H9 (cell line): ENCODE results near the gene CERS6. TPM values are rescaled to one million over a fixed set of nuclear protein-coding genes. Genes with fewer than 3 reads are reported as not detected.

ENCODE experiments used
- DNase-seq: peaks from one replicate; pipeline ENCODE4 v3.0.0-alpha.2; 2017
- H2AFZ ChIP-seq: one replicate; pipeline ENCODE4 v1.6.1; 2013; ENCODE audit warnings: mild to moderate bottlenecking, low read length, control low read depth, moderate library complexity
- H2AK5ac ChIP-seq: 2 replicates; pipeline ENCODE4 v1.6.1; 2013; ENCODE audit warnings: low read length, control low read depth, mixed read lengths; ENCODE audit not compliant: insufficient read length
- H2BK120ac ChIP-seq: one replicate; pipeline ENCODE4 v1.6.1; 2013; ENCODE audit warnings: low read depth, mild to moderate bottlenecking, low read length, control low read depth, inconsistent platforms; ENCODE audit not compliant: poor library complexity, severe bottlenecking
- H2BK12ac ChIP-seq: 2 replicates; pipeline ENCODE4 v1.6.1; 2013; ENCODE audit warnings: low read length, control low read depth, mixed read lengths, low read depth; ENCODE audit not compliant: insufficient read length
- H2BK15ac ChIP-seq: 2 replicates; pipeline ENCODE4 v1.6.1; 2013; ENCODE audit warnings: low read depth, low read length, control low read depth
- H2BK20ac ChIP-seq: one replicate; pipeline ENCODE4 v1.6.1; 2013; ENCODE audit warnings: low read depth, mild to moderate bottlenecking, low read length, control low read depth, inconsistent platforms; ENCODE audit not compliant: poor library complexity, severe bottlenecking
- H2BK5ac ChIP-seq: 2 replicates; pipeline ENCODE4 v1.6.1; 2013; ENCODE audit warnings: low read length, control low read depth, mixed read lengths; ENCODE audit not compliant: insufficient read length
- H3K14ac ChIP-seq: 2 replicates; pipeline ENCODE4 v1.6.1; 2013; ENCODE audit warnings: low read length, control low read depth; ENCODE audit not compliant: insufficient read depth
- H3K18ac ChIP-seq: 2 replicates; pipeline ENCODE4 v1.6.1; 2013; ENCODE audit warnings: low read depth, mild to moderate bottlenecking, mixed read lengths, low read length, control low read depth; ENCODE audit not compliant: insufficient read length
- H3K23ac ChIP-seq: 2 replicates; pipeline ENCODE4 v1.6.1; 2013; ENCODE audit warnings: low read length, control low read depth, mixed read lengths, low read depth; ENCODE audit not compliant: insufficient read length
- H3K23me2 ChIP-seq: 2 replicates; pipeline ENCODE4 v1.6.1; 2013; ENCODE audit warnings: low read depth, mild to moderate bottlenecking, mixed read lengths, low read length, control low read depth; ENCODE audit not compliant: insufficient read length, poor library complexity, severe bottlenecking
- H3K27ac ChIP-seq: 2 replicates; pipeline ENCODE4 v1.5.1; 2013; ENCODE audit warnings: low read length, control low read depth, mixed read lengths, low read depth; ENCODE audit not compliant: insufficient read length
- H3K27me3 ChIP-seq: 2 replicates; pipeline ENCODE4 v1.6.1; 2013; ENCODE audit warnings: low read length, control low read depth, inconsistent platforms; ENCODE audit not compliant: insufficient read depth
- H3K4ac ChIP-seq: 2 replicates; pipeline ENCODE4 v1.6.1; 2013; ENCODE audit warnings: low read depth, mild to moderate bottlenecking, control low read depth, inconsistent platforms, low read length, moderate library complexity
- H3K4me1 ChIP-seq: 2 replicates; pipeline ENCODE4 v1.6.1; 2013; ENCODE audit warnings: low read length, control low read depth, inconsistent platforms; ENCODE audit not compliant: insufficient read depth
- H3K4me2 ChIP-seq: 2 replicates; pipeline ENCODE4 v1.6.1; 2013; ENCODE audit warnings: low read length, control low read depth, mixed read lengths; ENCODE audit not compliant: insufficient read length, insufficient read depth
- H3K56ac ChIP-seq: 2 replicates; pipeline ENCODE4 v1.6.1; 2013; ENCODE audit warnings: low read depth, mild to moderate bottlenecking, mixed read lengths, low read length, control low read depth; ENCODE audit not compliant: insufficient read length
- H3K79me1 ChIP-seq: 2 replicates; pipeline ENCODE4 v1.6.1; 2013; ENCODE audit warnings: low read depth, mild to moderate bottlenecking, moderate library complexity, low read length, control low read depth, inconsistent platforms; ENCODE audit not compliant: insufficient read depth, poor library complexity, severe bottlenecking
- H3K79me2 ChIP-seq: 2 replicates; pipeline ENCODE4 v1.6.1; 2013; ENCODE audit warnings: low read length, control low read depth, inconsistent platforms; ENCODE audit not compliant: insufficient read depth
- H3K9ac ChIP-seq: 2 replicates; pipeline ENCODE4 v1.6.1; 2013; ENCODE audit warnings: low read length, control low read depth, mixed read lengths; ENCODE audit not compliant: insufficient read length; ENCODE audit errors: extremely low read depth
- H3K9me3 ChIP-seq: one replicate; pipeline ENCODE4 v1.6.1; 2013; ENCODE audit warnings: low read depth, low read length, inconsistent platforms; ENCODE audit not compliant: control insufficient read depth
- H3T11ph ChIP-seq: one replicate; pipeline ENCODE4 v1.6.1; 2013; ENCODE audit warnings: mild to moderate bottlenecking, low read length, control low read depth, inconsistent platforms
- H4K20me1 ChIP-seq: one replicate; pipeline ENCODE4 v1.6.1; 2013; ENCODE audit not compliant: control insufficient read depth, insufficient read length, insufficient read depth
- H4K5ac ChIP-seq: 2 replicates; pipeline ENCODE4 v1.6.1; 2013; ENCODE audit warnings: low read depth, mild to moderate bottlenecking, mixed read lengths, low read length, control low read depth; ENCODE audit not compliant: insufficient read length
- H4K8ac ChIP-seq: replicated peaks from 2 replicates; pipeline ENCODE4 v1.6.1; 2013; ENCODE audit warnings: low read length, control low read depth, mixed read lengths, low read depth; ENCODE audit not compliant: insufficient read length
- H4K91ac ChIP-seq: 2 replicates; pipeline ENCODE4 v1.6.1; 2013; ENCODE audit warnings: low read depth, mild to moderate bottlenecking, moderate library complexity, mixed read lengths, low read length, control low read depth; ENCODE audit not compliant: insufficient read length
- H3K27ac Mint-ChIP-seq, 3 experiments: 2 replicates in 2 of 3; 3 replicates in 1 of 3; pipeline ENCODE4 v1.8.0; 2020 to 2021; ENCODE audit warnings: mixed read lengths in 3 of 3, mild to moderate bottlenecking in 1 of 3, moderate library complexity in 1 of 3
- H3K27me3 Mint-ChIP-seq: 2 replicates; pipeline ENCODE4 v1.8.0; 2021; ENCODE audit warnings: low read depth, mild to moderate bottlenecking, moderate library complexity, mixed read lengths
- H3K36me3 Mint-ChIP-seq, 3 experiments: 2 replicates in 2 of 3; 3 replicates in 1 of 3; pipeline ENCODE4 v1.8.0; 2020 to 2021; ENCODE audit warnings: low read depth in 3 of 3, mixed read lengths in 3 of 3; ENCODE audit not compliant: insufficient read depth in 1 of 3
- H3K4me1 Mint-ChIP-seq, 2 experiments: 2 replicates each; pipeline ENCODE4 v1.8.0; 2020; ENCODE audit warnings: mixed read lengths in 2 of 2
- H3K4me3 Mint-ChIP-seq, 2 experiments: 2 replicates in 1 of 2; 3 replicates in 1 of 2; pipeline ENCODE4 v1.8.0; 2020 to 2021; ENCODE audit warnings: mild to moderate bottlenecking in 2 of 2, mixed read lengths in 2 of 2, moderate library complexity in 1 of 2
- H3K9me3 Mint-ChIP-seq, 2 experiments: 2 replicates in 1 of 2; 3 replicates in 1 of 2; pipeline ENCODE4 v1.8.0; 2020; ENCODE audit warnings: mild to moderate bottlenecking in 2 of 2, mixed read lengths in 2 of 2, moderate library complexity in 1 of 2
- WGBS: extraction: QIAGEN DNeasy Blood & Tissue Kit; methylation state at CpG from one replicate; pipeline ENCODE4 v1.1.7; 2013; ENCODE audit warnings: missing lambda C conversion rate, low lambda C conversion rate, mixed read lengths; ENCODE audit not compliant: insufficient read length; ENCODE audit errors: extremely low coverage; 5-methylcytosine and 5-hydroxymethylcytosine counted together
- total RNA-seq: library from RNA; stranded (reverse); gene quantifications from 2 replicates; pipeline ENCODE4 v1.2.1, GENCODE V29; 2021
- TF ChIP-seq, protein P1 (sequence below): fragments of 200-600 bp; sonication (generic); conservative IDR thresholded peaks from 3 replicates; pipeline ENCODE4 v1.8.0; 2021; ENCODE audit warnings: antibody characterized with exemption, mild to moderate bottlenecking

Gene CERS6
- total RNA-seq, 1 experiment from 2014 or later = 17.7 TPM

DNA sequence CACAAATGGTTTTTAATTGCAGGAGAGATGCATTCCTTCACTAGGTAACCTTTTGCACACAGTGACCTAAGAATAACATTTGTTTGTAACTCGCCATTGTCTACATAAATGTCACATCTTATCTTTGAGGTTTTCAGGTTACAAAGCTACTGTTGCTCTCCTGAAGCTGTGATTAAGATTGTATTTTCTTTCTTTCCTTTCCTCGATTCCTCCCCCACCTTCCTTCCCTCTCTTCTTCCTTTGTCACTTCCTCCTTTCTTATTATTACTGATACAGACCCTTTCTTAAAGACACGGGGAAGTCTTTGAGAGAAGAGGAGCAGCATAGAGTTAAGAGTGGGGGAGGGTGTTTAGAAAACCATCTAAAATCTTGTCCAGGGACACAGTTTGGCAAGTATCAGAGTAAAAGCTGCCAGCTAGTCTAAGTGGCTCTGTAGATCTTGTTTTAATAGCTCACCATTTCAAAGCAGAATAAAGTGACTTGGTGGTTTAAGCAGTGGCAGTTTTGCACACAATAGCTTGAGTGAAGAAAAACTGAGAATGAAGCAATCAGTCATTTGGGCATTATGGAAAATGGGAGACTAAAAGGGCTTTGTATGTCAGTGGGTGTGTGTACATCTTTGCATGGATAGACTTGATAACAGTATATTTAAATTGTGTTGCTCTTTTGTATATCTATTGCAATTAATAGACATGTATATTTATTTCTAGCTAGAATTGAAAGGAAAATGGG lies 10.9 kb downstream of the CERS6 start:
- H3K23ac ChIP-seq = no peak overlapping the region
- no peak overlapping the region for H3K4me2 ChIP-seq
- H3K23me2 ChIP-seq = no peaks in the 10 kb centered on the region
- no peak overlapping the region for H2BK120ac ChIP-seq
- H3K9me3 ChIP-seq = no peaks in the 10 kb centered on the region
- Mint-ChIP-seq H3K4me1 (peaks cover 63 to 74% of the 10 kb centered on the region in 2 experiments), H3K27ac (no peak overlapping the region; a peak in 2 of 7 replicates), H3K36me3 (no peaks in the 10 kb centered on the region), H3K27me3 (no peaks in the 10 kb centered on the region; the same call in 1 of the 2 replicates), H3K4me3 (no peak overlapping the region), H3K9me3 (no peaks in the 10 kb centered on the region)
- no peak overlapping the region for H2BK5ac ChIP-seq
- no peak overlapping the region for H3K9ac ChIP-seq
- H3K79me2 ChIP-seq = peaks cover 3% of the 10 kb centered on the region; the same call in 1 of the 2 replicates
- no peak overlapping the region for H4K91ac ChIP-seq
- H3K14ac ChIP-seq = no peak overlapping the region
- DNase-seq = no peak
- H2AFZ ChIP-seq = no peak overlapping the region
- no peak overlapping the region for H3K56ac ChIP-seq
- no peak overlapping the region for H4K8ac ChIP-seq
- H3K27me3 ChIP-seq = no peaks in the 10 kb centered on the region
- no peak overlapping the region for H3T11ph ChIP-seq
- H2BK12ac ChIP-seq = no peak overlapping the region
- H2BK20ac ChIP-seq = no peak overlapping the region
- TF ChIP-seq, protein P1, sequence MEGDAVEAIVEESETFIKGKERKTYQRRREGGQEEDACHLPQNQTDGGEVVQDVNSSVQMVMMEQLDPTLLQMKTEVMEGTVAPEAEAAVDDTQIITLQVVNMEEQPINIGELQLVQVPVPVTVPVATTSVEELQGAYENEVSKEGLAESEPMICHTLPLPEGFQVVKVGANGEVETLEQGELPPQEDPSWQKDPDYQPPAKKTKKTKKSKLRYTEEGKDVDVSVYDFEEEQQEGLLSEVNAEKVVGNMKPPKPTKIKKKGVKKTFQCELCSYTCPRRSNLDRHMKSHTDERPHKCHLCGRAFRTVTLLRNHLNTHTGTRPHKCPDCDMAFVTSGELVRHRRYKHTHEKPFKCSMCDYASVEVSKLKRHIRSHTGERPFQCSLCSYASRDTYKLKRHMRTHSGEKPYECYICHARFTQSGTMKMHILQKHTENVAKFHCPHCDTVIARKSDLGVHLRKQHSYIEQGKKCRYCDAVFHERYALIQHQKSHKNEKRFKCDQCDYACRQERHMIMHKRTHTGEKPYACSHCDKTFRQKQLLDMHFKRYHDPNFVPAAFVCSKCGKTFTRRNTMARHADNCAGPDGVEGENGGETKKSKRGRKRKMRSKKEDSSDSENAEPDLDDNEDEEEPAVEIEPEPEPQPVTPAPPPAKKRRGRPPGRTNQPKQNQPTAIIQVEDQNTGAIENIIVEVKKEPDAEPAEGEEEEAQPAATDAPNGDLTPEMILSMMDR = no peak
- no peak overlapping the region for H3K27ac ChIP-seq
- no peak overlapping the region for H4K5ac ChIP-seq
- H3K4ac ChIP-seq = no peak overlapping the region
- no peak overlapping the region for H2AK5ac ChIP-seq
- whole genome bisulfite sequencing = no CpG with 5 or more reads among the region's 3 CpGs
- no peak overlapping the region for H3K18ac ChIP-seq
- no peak overlapping the region for H2BK15ac ChIP-seq
- H3K4me1 ChIP-seq = peaks cover 8% of the 10 kb centered on the region; the same call in 1 of the 2 replicates
- H4K20me1 ChIP-seq = no peaks in the 10 kb centered on the region
- H3K79me1 ChIP-seq = peaks cover 4% of the 10 kb centered on the region
